Psoas muscle (tissue), 8 donors: Measurements from ENCODE around the gene TMEM53. TPM values are rescaled to one million over a fixed set of nuclear protein-coding genes. Genes with fewer than 3 reads are reported as not detected.

ENCODE experiments used
- ATAC-seq, 4 donors: fragments of 200-7000 bp; cut with Tn5 transposase; one replicate each; pipeline ENCODE4 v1.9.1; 2020; ENCODE audit warnings: moderate library complexity in 3 of 4, mild to moderate bottlenecking in 2 of 4
- DNase-seq, 2 donors: peaks; one replicate each; pipeline ENCODE4 v3.0.0-alpha.2; 2020
- H3K27ac ChIP-seq: fragments of 200-600 bp; one replicate; pipeline ENCODE4 v1.8.0; 2022
- H3K27me3 ChIP-seq, 3 donors: fragments of 200-600 bp in 1 of 3; one replicate each; pipeline versions ENCODE4 v1.6.1 to v1.8.0; 2013 to 2022; ENCODE audit warnings: low read length in 2 of 3, mild to moderate bottlenecking in 2 of 3, moderate library complexity in 1 of 3; ENCODE audit not compliant: insufficient read depth in 3 of 3
- H3K36me3 ChIP-seq, 2 donors: fragments of 200-600 bp in 1 of 2; one replicate each; pipeline versions ENCODE4 v1.6.1 to v1.8.0; 2013 to 2022; ENCODE audit warnings: low read depth in 1 of 2, mild to moderate bottlenecking in 1 of 2, moderate library complexity in 1 of 2; ENCODE audit not compliant: insufficient read depth in 1 of 2
- H3K4me1 ChIP-seq: fragments of 200-600 bp; one replicate; pipeline ENCODE4 v1.8.0; 2022
- H3K4me3 ChIP-seq: fragments of 200-600 bp; one replicate; pipeline ENCODE4 v1.8.0; 2022; ENCODE audit warnings: mild to moderate bottlenecking
- H3K9me3 ChIP-seq: fragments of 200-600 bp; one replicate; pipeline ENCODE4 v1.8.0; 2022
- WGBS, 3 donors: extraction: QIAGEN DNeasy Blood & Tissue Kit; methylation state at CpG; one replicate each; pipeline versions ENCODE4 v1.1.6 to v1.1.7; 2013; 5-methylcytosine and 5-hydroxymethylcytosine counted together
- intact Hi-C, 2 donors: fragments of 100-400 bp; cut with DNase I; formaldehyde crosslinking; loops; one replicate each; pipeline versions ENCODE4 v1.11.0 to v1.14.2; 2022
- polyA plus RNA-seq, 3 donors: library from polyadenylated mRNA; stranded (reverse); fragments of 200-250 nt; gene quantifications; one replicate each; pipeline ENCODE4 v1.2.3, GENCODE V29; 2013
- total RNA-seq, 4 donors: library from RNA; stranded (reverse); fragmentation: NEBNext Ultra II Directional in 2 of 4; extraction: Animal tissue kit (Norgen Biotek cat#: 25700) in 2 of 4; gene quantifications; one replicate each; pipeline versions ENCODE4 v1.2.1 to v1.2.4, GENCODE V29; 2021 to 2023
- TF ChIP-seq, protein P1 (sequence below): fragments of 200-600 bp; IDR thresholded peaks from one replicate; pipeline ENCODE4 v1.8.0; 2022; ENCODE audit warnings: antibody characterized with exemption
- donor health status: healthy with polysubstance abuse.
- donor health status: DM: no; HTN: no; CAD: no; lungs with moderate emphysema.
- donor health status: Bipolar disorder and iron deficiency.
- donor health status: healthy.
- donor health status: DM: yes; HTN: yes; CAD: no.
- donor health status: DM: no; HTN: no; CAD: no.
- donor health status: DM: no; HTN: no; CAD: no.
- donor health status: DM: yes; HTN: yes; CAD: no.

The TMEM53 gene
- total and polyA plus RNA-seq, 7 donors = 2.4 to 7.7 (median 6.2) TPM

DNA sequence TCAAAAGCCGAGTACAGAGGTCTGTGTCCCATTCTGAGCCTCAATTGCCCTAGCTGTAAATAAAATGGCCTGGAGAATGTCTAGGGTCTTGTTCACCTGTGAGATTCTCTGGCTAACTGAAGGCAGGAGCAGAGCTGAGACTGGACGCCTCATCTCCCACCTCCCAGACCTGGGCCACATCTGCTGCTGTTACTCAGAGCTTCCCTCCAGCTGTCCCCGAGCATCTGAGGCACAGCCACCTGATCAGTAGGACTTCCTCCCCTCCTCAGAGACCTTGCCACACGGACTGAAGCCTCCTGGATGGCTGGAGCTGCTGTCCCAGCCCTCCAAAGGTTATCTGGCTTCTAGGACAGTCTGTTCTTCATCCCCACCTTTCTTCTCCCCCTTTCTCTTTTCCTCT lies 62.4 kb downstream of the TMEM53 start:
- TF ChIP-seq, protein P1, sequence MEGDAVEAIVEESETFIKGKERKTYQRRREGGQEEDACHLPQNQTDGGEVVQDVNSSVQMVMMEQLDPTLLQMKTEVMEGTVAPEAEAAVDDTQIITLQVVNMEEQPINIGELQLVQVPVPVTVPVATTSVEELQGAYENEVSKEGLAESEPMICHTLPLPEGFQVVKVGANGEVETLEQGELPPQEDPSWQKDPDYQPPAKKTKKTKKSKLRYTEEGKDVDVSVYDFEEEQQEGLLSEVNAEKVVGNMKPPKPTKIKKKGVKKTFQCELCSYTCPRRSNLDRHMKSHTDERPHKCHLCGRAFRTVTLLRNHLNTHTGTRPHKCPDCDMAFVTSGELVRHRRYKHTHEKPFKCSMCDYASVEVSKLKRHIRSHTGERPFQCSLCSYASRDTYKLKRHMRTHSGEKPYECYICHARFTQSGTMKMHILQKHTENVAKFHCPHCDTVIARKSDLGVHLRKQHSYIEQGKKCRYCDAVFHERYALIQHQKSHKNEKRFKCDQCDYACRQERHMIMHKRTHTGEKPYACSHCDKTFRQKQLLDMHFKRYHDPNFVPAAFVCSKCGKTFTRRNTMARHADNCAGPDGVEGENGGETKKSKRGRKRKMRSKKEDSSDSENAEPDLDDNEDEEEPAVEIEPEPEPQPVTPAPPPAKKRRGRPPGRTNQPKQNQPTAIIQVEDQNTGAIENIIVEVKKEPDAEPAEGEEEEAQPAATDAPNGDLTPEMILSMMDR = no peak
- peaks cover 0 to 11% (median 2%) of the 10 kb centered on the region in 3 donors for H3K27me3 ChIP-seq
- H3K4me1 ChIP-seq = no peaks in the 10 kb centered on the region
- intact Hi-C loops = no loop called here
- no peaks in the 10 kb centered on the region for H3K36me3 ChIP-seq
- no peak overlapping the region for H3K27ac ChIP-seq
- peak in 1 of 2 donors; percentile 17 for DNase-seq
- H3K4me3 ChIP-seq = no peak overlapping the region
- H3K9me3 ChIP-seq = no peaks in the 10 kb centered on the region
- ATAC-seq = no peak
- 58 to 74% (median 64%) methylated on average over 4 of the region's 4 CpGs for WGBS, 3 donors

DNA sequence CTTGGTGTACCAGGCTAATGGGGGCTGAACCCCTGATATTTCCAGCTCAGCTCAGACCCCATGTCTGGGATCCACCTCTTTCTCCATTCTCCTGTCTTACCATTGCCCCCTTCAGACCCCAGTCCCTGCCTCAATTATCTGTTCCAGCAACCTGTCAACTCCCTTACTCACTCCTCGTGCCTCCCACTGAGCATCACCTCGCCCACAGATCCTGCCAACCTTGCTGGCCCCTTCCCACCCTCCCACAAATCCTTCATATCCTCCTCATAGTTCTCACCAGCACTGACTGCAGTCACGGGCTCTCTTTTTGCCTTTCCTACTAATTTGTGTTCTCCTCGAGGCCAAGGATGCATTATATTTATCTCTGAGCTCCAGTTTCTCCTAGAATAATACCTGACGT lies 62.9 kb downstream of the TMEM53 start:
- Histone ChIP-seq H3K27me3 (peaks cover 0 to 7% (median 2%) of the 10 kb centered on the region in 3 donors), H3K4me1 (no peaks in the 10 kb centered on the region), H3K36me3 (no peaks in the 10 kb centered on the region), H3K9me3 (no peaks in the 10 kb centered on the region), H3K27ac (no peak overlapping the region), H3K4me3 (no peak overlapping the region)
- WGBS, 3 donors = 67 to 83% (median 77%) methylated on average over 5 of the region's 5 CpGs
- intact Hi-C loops = no loop called here
- ATAC-seq = no peak
- TF ChIP-seq, protein P1 = no peak
- DNase-seq = peak in 1 of 2 donors; percentile 0

DNA sequence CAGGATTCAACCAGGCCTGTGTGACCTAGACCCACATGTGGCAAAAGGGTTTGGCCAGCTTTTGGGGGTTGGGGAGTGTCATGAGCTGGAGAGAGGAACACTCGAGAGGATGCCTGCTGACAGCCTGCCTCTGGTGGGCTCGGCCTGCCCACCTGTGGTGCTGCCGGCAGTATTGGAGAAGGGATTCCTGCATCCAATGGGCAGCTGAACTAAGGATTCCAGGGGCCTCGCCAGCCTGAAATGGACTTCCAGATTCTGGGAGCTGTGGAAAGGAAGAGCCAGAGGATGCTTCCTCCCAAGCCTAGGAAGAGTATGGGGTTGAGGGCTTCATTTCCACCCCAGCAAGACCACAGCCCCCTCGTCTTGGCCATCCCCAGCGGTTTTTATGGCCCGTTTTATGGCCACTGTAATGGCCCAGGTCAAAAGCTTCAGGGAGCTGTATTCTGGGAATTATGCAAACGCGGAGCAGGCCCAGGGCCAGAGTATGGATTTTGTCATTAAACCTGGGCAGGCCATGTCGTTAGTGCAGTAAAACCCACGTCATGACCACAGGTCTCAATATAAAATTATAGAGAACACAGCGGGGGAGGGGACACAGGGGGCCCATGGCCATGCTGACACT lies 63.6 kb downstream of the TMEM53 start:
- no peak overlapping the region for H3K4me3 ChIP-seq
- H3K4me1 ChIP-seq = no peaks in the 10 kb centered on the region
- no peak for DNase-seq
- intact Hi-C loops = no loop called here
- ATAC-seq = no peak
- 71 to 79% (median 71%) methylated on average over 12 of the region's 12 CpGs for WGBS, 3 donors
- H3K9me3 ChIP-seq = no peaks in the 10 kb centered on the region
- TF ChIP-seq, protein P1 = no peak
- no peak overlapping the region for H3K27ac ChIP-seq
- H3K36me3 ChIP-seq = no peaks in the 10 kb centered on the region
- H3K27me3 ChIP-seq = peaks cover 0 to 3% (median 0%) of the 10 kb centered on the region in 3 donors

DNA sequence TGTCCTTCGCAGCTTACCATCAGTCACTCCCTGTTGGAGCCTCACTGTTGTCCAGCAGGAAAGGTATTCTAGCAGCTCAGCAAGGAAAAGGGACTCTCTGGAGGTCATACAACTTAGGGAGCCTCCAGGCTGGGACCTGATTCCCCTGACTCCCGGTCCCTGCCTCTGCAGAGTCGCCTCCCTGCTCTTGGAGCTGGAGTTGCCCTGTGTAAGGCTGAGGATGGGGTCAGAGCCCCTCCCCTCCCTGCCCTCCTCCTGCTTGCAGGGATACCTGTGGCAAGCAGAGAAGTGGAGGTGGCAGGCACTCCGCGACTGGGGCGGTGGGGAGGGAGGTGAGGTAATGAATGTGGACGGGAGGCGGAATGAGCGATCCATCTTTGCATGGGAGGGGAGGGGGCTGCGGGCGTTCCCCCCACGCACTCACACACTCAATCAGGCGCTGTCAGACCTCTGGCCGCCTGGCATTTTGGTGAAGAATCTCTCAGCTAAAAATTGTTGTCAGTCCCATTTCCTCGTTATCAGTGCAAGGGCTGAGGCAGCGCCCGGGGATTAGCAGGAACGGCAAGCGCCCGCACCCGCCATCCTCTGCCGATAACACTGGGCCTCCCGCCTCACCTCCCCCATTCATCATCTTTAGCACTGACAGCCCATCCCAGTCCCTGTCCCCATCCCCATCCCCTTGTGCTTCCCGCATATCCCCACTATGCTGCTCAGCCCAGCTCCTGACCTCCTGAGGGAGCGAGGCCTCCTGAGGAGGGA lies 64.3 kb downstream of the TMEM53 start:
- no peak for ATAC-seq

More for the DNA sequence above, 64.3 kb downstream of the TMEM53 start:
- TF ChIP-seq, protein P1 = no peak
- no peak for DNase-seq
- Histone ChIP-seq H3K36me3 (no peaks in the 10 kb centered on the region), H3K4me1 (no peaks in the 10 kb centered on the region), H3K9me3 (no peaks in the 10 kb centered on the region), H3K27ac (no peak overlapping the region), H3K27me3 (peaks cover 0 to 3% (median 0%) of the 10 kb centered on the region in 3 donors), H3K4me3 (no peak overlapping the region)
- WGBS, 3 donors = 78 to 80% (median 79%) methylated on average over 23 to 25 of the region's 25 CpGs
- intact Hi-C loops = loop anchor here (1.0 to 2.0 kb wide), 2 partner anchors 42 to 43 kb away; no protein-coding TSS in a partner anchor
